ENCODE measurements around the gene CSTPP1. TPM values are rescaled to one million over a fixed set of nuclear protein-coding genes. Genes with fewer than 3 reads are reported as not detected.

CSTPP1 gene
- total and polyA plus RNA-seq, 2 of the 4 experiments (the other 2 are of a cell fraction), result 22.0 to 35.7 TPM

- H2BK5ac ChIP-seq (ENCODE audit: low read depth, low read length, poor library complexity, severe bottlenecking), result no peak overlapping the region
- H3K9ac ChIP-seq (ENCODE audit: low read depth, low read length), result no peak overlapping the region
- peak; percentile 100 for DNase-seq
- dilution Hi-C loops (cut with HindIII; ENCODE audit: low sequenced_read_pairs, unreplicated experiment) (no loop called here), in situ Hi-C loops (cut with MboI; ENCODE audit: low sequenced_read_pairs) (no loop called here), intact Hi-C loops (cut with micrococcal nuclease) (loop anchor here (1.0 to 5.0 kb wide), 3 partner anchors 30 to 233 kb away; no protein-coding TSS in a partner anchor)
- H3K9me3 ChIP-seq (ENCODE audit: control insufficient read depth, insufficient read depth, low read length), result no peaks in the 10 kb centered on the region
- no peak overlapping the region for H4K5ac ChIP-seq (ENCODE audit: low read depth, low read length)
- no peak overlapping the region for H4K91ac ChIP-seq (ENCODE audit: insufficient read depth, low read depth, low read length)
- ChIA-PET CTCF (interaction anchor here (0.6 to 1.2 kb wide), 7 partner anchors 16 to 232 kb away, joined by 3 to 4 read pairs (median 3); partner anchors contain the start of gene CSTPP1), POLR2A (ENCODE audit: unreplicated experiment) (no interaction called here)
- no peak overlapping the region for H2BK120ac ChIP-seq (ENCODE audit: low read depth, low read length)
- H2BK15ac ChIP-seq (ENCODE audit: low read depth, low read length), result no peak overlapping the region
- no peak overlapping the region for H3K4ac ChIP-seq (ENCODE audit: low read depth, low read length)
- no peaks in the 10 kb centered on the region for H3K27me3 ChIP-seq (ENCODE audit: control insufficient read depth, insufficient read depth, low read length)
- H3K14ac ChIP-seq (replicated peaks; ENCODE audit: low read depth, low read length), result no peak overlapping the region
- no peak overlapping the region for H3K18ac ChIP-seq (ENCODE audit: low read depth, low read length)
- H3K79me1 ChIP-seq (ENCODE audit: low read depth in 1 of 2, low read length in 2 of 2), result no peaks in the 10 kb centered on the region
- WGBS, 2 experiments (ENCODE audit: extremely low coverage in 2 of 2, insufficient read length in 1 of 2), result no CpG with 5 or more reads among the region's 4 CpGs
- H3K56ac ChIP-seq (ENCODE audit: extremely low read depth, insufficient read depth, low read length), result no peak overlapping the region
- H3K9me1 ChIP-seq (ENCODE audit: insufficient read depth, low read length), result peaks cover 3% of the 10 kb centered on the region; the same call in 1 of the 2 replicates
- H4K20me1 ChIP-seq (ENCODE audit: insufficient read depth, low read length), result peaks cover 8% of the 10 kb centered on the region; the same call in 1 of the 2 replicates
- no peaks in the 10 kb centered on the region for H3K36me3 ChIP-seq (ENCODE audit: control insufficient read depth, insufficient read depth, low read length)
- no peak overlapping the region for H2AK9ac ChIP-seq (replicated peaks; ENCODE audit: low read depth, low read length, poor library complexity)
- no peak overlapping the region for H3K4me3 ChIP-seq (ENCODE audit: insufficient read depth, low read depth, low read length)
- H2AFZ ChIP-seq (replicated peaks; ENCODE audit: low read length, poor library complexity), result peak overlapping the region; percentile 34
- H3K27ac ChIP-seq (ENCODE audit: insufficient read depth, low read length), result no peak overlapping the region
- H2BK20ac ChIP-seq (ENCODE audit: low read depth, low read length), result no peak overlapping the region; the same call in 1 of the 2 replicates
- H3K23ac ChIP-seq (ENCODE audit: low read depth, low read length), result no peak overlapping the region
- no TSS peak for BruUV-seq (replicated peaks)
- TF ChIP-seq, protein P1, sequence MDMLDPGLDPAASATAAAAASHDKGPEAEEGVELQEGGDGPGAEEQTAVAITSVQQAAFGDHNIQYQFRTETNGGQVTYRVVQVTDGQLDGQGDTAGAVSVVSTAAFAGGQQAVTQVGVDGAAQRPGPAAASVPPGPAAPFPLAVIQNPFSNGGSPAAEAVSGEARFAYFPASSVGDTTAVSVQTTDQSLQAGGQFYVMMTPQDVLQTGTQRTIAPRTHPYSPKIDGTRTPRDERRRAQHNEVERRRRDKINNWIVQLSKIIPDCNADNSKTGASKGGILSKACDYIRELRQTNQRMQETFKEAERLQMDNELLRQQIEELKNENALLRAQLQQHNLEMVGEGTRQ (IDR thresholded peaks at IDR 0.05; ENCODE audit: low read depth, low read length), result no peak
- TF ChIP-seq MXI1 (IDR thresholded peaks at IDR 0.05; ENCODE audit: borderline replicate concordance, low read depth, low read length) (no peak), RFX5 (IDR thresholded peaks at IDR 0.05; ENCODE audit: low read depth, low read length) (no peak), SMC3 (IDR thresholded peaks at IDR 0.05; ENCODE audit: low read depth, low read length) (peak; percentile 15; the same call in 1 of the 2 replicates), ELK1 (IDR thresholded peaks at IDR 0.05; ENCODE audit: borderline replicate concordance, low read depth, low read length) (no peak), CEBPB (IDR thresholded peaks at IDR 0.05; ENCODE audit: low read depth, low read length) (no peak), FOS (IDR thresholded peaks at IDR 0.05; ENCODE audit: low read depth, low read length) (peak; percentile 97), BHLHE40 (IDR thresholded peaks at IDR 0.05; ENCODE audit: low read depth, low read length) (peak; percentile 78), NFE2L2 (IDR thresholded peaks at IDR 0.05; ENCODE audit: low read depth, low read length) (peak; percentile 35; the same call in 1 of the 2 replicates), RAD21 (IDR thresholded peaks at IDR 0.05; ENCODE audit: low read length) (no peak), MAFK (IDR thresholded peaks at IDR 0.05; ENCODE audit: low read depth, low read length) (peak; percentile 13; the same call in 1 of the 2 replicates)
- TF ChIP-seq, protein P2, sequence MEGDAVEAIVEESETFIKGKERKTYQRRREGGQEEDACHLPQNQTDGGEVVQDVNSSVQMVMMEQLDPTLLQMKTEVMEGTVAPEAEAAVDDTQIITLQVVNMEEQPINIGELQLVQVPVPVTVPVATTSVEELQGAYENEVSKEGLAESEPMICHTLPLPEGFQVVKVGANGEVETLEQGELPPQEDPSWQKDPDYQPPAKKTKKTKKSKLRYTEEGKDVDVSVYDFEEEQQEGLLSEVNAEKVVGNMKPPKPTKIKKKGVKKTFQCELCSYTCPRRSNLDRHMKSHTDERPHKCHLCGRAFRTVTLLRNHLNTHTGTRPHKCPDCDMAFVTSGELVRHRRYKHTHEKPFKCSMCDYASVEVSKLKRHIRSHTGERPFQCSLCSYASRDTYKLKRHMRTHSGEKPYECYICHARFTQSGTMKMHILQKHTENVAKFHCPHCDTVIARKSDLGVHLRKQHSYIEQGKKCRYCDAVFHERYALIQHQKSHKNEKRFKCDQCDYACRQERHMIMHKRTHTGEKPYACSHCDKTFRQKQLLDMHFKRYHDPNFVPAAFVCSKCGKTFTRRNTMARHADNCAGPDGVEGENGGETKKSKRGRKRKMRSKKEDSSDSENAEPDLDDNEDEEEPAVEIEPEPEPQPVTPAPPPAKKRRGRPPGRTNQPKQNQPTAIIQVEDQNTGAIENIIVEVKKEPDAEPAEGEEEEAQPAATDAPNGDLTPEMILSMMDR (conservative IDR thresholded peaks at IDR 0.05; ENCODE audit: low read depth, low read length), result no peak
- H3K4me1 ChIP-seq (ENCODE audit: control insufficient read depth, insufficient read depth, low read length), result peaks cover 4% of the 10 kb centered on the region; the same call in 1 of the 2 replicates
- no peak overlapping the region for H2AK5ac ChIP-seq (ENCODE audit: low read depth, low read length)
- H3K4me2 ChIP-seq (ENCODE audit: low read depth, low read length), result peak overlapping the region; percentile 18; the same call in 1 of the 2 replicates
- ATAC-seq (ENCODE audit: low read depth), result peak; percentile 86
- no peak overlapping the region; a peak in 1 of 4 replicates for H4K8ac ChIP-seq (ENCODE audit: low read depth in 2 of 2, low read length in 2 of 2)
Observed at GRCh38 chr11:46920755-46921154, 15.8 kb upstream of the CSTPP1 start.
